T-helper 1 cell treated with Interleukin-12 subunit alpha and Interleukin-12 subunit beta and Interleukin-4 antibody, amounts not matched to agents 30 μg/mL and 1 μg/mL, for 36 hours (primary cell): ENCODE data around the gene VPS36.
"Not testable (repeated sequence)": the region's sequence is repeated elsewhere in the genome, so short reads cannot be mapped to it uniquely, and the experiment has no call there.

Source experiments
- H3K27ac Mint-ChIP-seq: one replicate; pipeline ENCODE4 v1.8.0; 2021; ENCODE audit warnings: mild to moderate bottlenecking, mixed read lengths
- H3K27me3 Mint-ChIP-seq: one replicate; pipeline ENCODE4 v1.8.0; 2021; ENCODE audit warnings: low read depth, mixed read lengths
- H3K36me3 Mint-ChIP-seq: one replicate; pipeline ENCODE4 v1.8.0; 2021; ENCODE audit warnings: low read depth, mixed read lengths
- H3K4me1 Mint-ChIP-seq: one replicate; pipeline ENCODE4 v1.8.0; 2021; ENCODE audit warnings: low read depth, mixed read lengths
- H3K4me3 Mint-ChIP-seq: one replicate; pipeline ENCODE4 v1.8.0; 2021; ENCODE audit warnings: mild to moderate bottlenecking, moderate library complexity, mixed read lengths
- H3K9me3 Mint-ChIP-seq: one replicate; pipeline ENCODE4 v1.8.0; 2021; ENCODE audit warnings: mixed read lengths

The VPS36 gene

GRCh38 chr13:52374873-52375411, 75.5 kb downstream of the VPS36 start:
- H3K9me3 Mint-ChIP-seq = no peaks in the 10 kb centered on the region
- no peaks in the 10 kb centered on the region for H3K4me1 Mint-ChIP-seq
- no peak overlapping the region for H3K27ac Mint-ChIP-seq
- no peaks in the 10 kb centered on the region for H3K36me3 Mint-ChIP-seq
- no peaks in the 10 kb centered on the region for H3K27me3 Mint-ChIP-seq
- H3K4me3 Mint-ChIP-seq = no peak overlapping the region

DNA sequence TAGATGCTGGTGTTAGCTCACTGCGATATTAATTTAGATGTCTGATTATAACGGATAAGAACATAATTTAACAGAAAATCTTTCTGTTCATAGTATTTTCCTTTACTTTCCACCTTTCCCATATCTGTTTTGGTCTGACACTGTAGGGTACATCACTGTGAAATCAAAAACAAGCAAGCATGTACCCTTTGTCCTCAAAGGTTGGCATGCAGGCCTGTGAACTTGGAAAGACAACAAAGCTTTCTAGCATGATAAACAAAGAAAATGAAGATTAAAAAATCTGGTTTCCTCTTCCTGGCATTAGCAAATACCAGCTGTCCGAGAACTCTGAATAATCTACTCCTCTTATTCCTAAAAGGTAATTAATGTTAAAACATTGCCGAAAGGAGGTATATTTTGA, 76.0 kb downstream of the VPS36 start:
- H3K27me3 Mint-ChIP-seq = no peaks in the 10 kb centered on the region
- no peaks in the 10 kb centered on the region for H3K4me1 Mint-ChIP-seq
- H3K9me3 Mint-ChIP-seq = no peaks in the 10 kb centered on the region
- no peak overlapping the region for H3K4me3 Mint-ChIP-seq
- H3K36me3 Mint-ChIP-seq = no peaks in the 10 kb centered on the region
- no peak overlapping the region for H3K27ac Mint-ChIP-seq

GRCh38 chr13:52373277-52373676, 77.2 kb downstream of the VPS36 start:
- H3K27ac Mint-ChIP-seq, H3K4me1 Mint-ChIP-seq, H3K36me3 Mint-ChIP-seq, H3K4me3 Mint-ChIP-seq, H3K9me3 Mint-ChIP-seq, H3K27me3 Mint-ChIP-seq: not testable (repeated sequence)

DNA sequence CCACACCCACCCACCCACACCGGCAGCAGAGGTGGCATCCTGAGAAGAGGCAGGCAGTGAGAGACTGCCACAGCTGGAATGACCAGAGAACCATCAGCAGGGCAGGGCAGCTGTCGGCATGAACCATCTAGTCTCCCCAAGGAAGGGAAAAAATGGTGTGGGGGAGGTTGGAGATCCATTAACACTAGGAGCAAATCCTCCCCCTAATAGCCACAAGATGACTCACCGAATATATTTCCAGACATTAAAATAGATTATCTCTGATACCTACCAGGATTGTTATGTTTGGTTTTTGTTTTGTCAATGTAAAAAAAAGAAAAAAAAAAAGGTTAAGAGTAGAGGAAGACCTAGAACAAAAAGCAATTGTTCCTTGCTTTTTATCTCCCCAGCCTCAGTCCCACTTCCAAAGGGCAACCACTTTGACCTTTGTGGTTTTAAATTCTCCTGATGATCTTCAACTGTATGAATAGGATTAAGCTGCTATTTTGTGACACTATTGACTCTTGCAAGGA, 78.6 kb downstream of the VPS36 start:
- no peaks in the 10 kb centered on the region for H3K36me3 Mint-ChIP-seq
- H3K27ac Mint-ChIP-seq = no peak overlapping the region
- no peak overlapping the region for H3K4me3 Mint-ChIP-seq
- no peaks in the 10 kb centered on the region for H3K9me3 Mint-ChIP-seq
- no peaks in the 10 kb centered on the region for H3K4me1 Mint-ChIP-seq
- H3K27me3 Mint-ChIP-seq = no peaks in the 10 kb centered on the region

GRCh38 chr13:52366291-52366690, 84.1 kb downstream of the VPS36 start:
- Mint-ChIP-seq H3K4me3 (no peak overlapping the region), H3K36me3 (no peaks in the 10 kb centered on the region), H3K27ac (no peak overlapping the region), H3K4me1 (no peaks in the 10 kb centered on the region), H3K27me3 (peaks cover 5% of the 10 kb centered on the region), H3K9me3 (no peaks in the 10 kb centered on the region)
